ENCODE data around the gene NDFIP1. TPM values are rescaled to one million over a fixed set of nuclear protein-coding genes. Genes with fewer than 3 reads are reported as not detected.

The NDFIP1 gene
- total and polyA plus RNA-seq, 2 of the 4 experiments (the other 2 are of a cell fraction) = 7.7 to 15.4 TPM

GRCh38 chr5:142168365-142168764 lies 59.8 kb downstream of the NDFIP1 start:
- Histone ChIP-seq H3K79me1 (ENCODE audit: low read depth in 1 of 2, low read length in 2 of 2) (no peaks in the 10 kb centered on the region), H2AFZ (replicated peaks; ENCODE audit: low read length, poor library complexity) (no peak overlapping the region), H2BK5ac (ENCODE audit: low read depth, low read length, poor library complexity, severe bottlenecking) (no peak overlapping the region), H3K9me1 (ENCODE audit: insufficient read depth, low read length) (no peaks in the 10 kb centered on the region), H3K27ac (ENCODE audit: insufficient read depth, low read length) (no peak overlapping the region), H4K20me1 (ENCODE audit: insufficient read depth, low read length) (no peaks in the 10 kb centered on the region), H3K56ac (ENCODE audit: extremely low read depth, insufficient read depth, low read length) (no peak overlapping the region), H3K4me3 (ENCODE audit: insufficient read depth, low read depth, low read length) (no peak overlapping the region), H3K4ac (ENCODE audit: low read depth, low read length) (no peak overlapping the region), H2BK120ac (ENCODE audit: low read depth, low read length) (no peak overlapping the region), H3K4me1 (ENCODE audit: control insufficient read depth, insufficient read depth, low read length) (peaks cover 3% of the 10 kb centered on the region), H3K4me2 (ENCODE audit: low read depth, low read length) (no peak overlapping the region), H4K8ac (ENCODE audit: low read depth in 2 of 2, low read length in 2 of 2) (no peak overlapping the region), H2AK5ac (ENCODE audit: low read depth, low read length) (no peak overlapping the region), H4K5ac (ENCODE audit: low read depth, low read length) (no peak overlapping the region), H2AK9ac (replicated peaks; ENCODE audit: low read depth, low read length, poor library complexity) (no peak overlapping the region), H3K27me3 (ENCODE audit: control insufficient read depth, insufficient read depth, low read length) (no peaks in the 10 kb centered on the region), H2BK20ac (ENCODE audit: low read depth, low read length) (no peak overlapping the region), H4K91ac (ENCODE audit: insufficient read depth, low read depth, low read length) (no peak overlapping the region), H3K14ac (replicated peaks; ENCODE audit: low read depth, low read length) (no peak overlapping the region), H3K36me3 (ENCODE audit: control insufficient read depth, insufficient read depth, low read length) (no peaks in the 10 kb centered on the region), H3K18ac (ENCODE audit: low read depth, low read length) (no peak overlapping the region), H3K9me3 (ENCODE audit: control insufficient read depth, insufficient read depth, low read length) (no peaks in the 10 kb centered on the region), H3K9ac (ENCODE audit: low read depth, low read length) (no peak overlapping the region), H2BK15ac (ENCODE audit: low read depth, low read length) (no peak overlapping the region), H3K23ac (ENCODE audit: low read depth, low read length) (no peak overlapping the region)
- ChIA-PET POLR2A (ENCODE audit: unreplicated experiment) (no interaction called here), CTCF (no interaction called here)
- BruUV-seq (replicated peaks) = no TSS peak
- intact Hi-C loops (cut with micrococcal nuclease) = no loop called here
- DNase-seq (no peak), ATAC-seq (ENCODE audit: low read depth) (no peak)
- no CpG with 5 or more reads among the region's 3 CpGs for WGBS, 2 experiments (ENCODE audit: extremely low coverage in 2 of 2, insufficient read length in 1 of 2)
- in situ Hi-C loops (cut with MboI; ENCODE audit: low sequenced_read_pairs) = no loop called here
- no peak for TF ChIP-seq CHD1 (IDR thresholded peaks at IDR 0.05; ENCODE audit: low read depth, low read length)
- no peak for TF ChIP-seq POLR2A (IDR thresholded peaks at IDR 0.05; ENCODE audit: low read depth, low read length)
- no peak for TF ChIP-seq MAFK (IDR thresholded peaks at IDR 0.05; ENCODE audit: low read depth, low read length)
- dilution Hi-C loops (cut with HindIII; ENCODE audit: low sequenced_read_pairs, unreplicated experiment) = no loop called here
